ENCODE measurements around the gene SGSM2. TPM values are rescaled to one million over a fixed set of nuclear protein-coding genes. Genes with fewer than 3 reads are reported as not detected.

Gene SGSM2
- total and polyA plus RNA-seq, 10 donors, result 30.7 to 90.4 (median 69.6) TPM

GRCh38 chr17:2399572-2400473 lies 62.5 kb downstream of the SGSM2 start:
- Histone ChIP-seq H3K4me1 (peaks cover 38 to 76% (median 67%) of the 10 kb centered on the region in 6 donors), H3K27ac (peak overlapping the region; percentile 92 to 100 (median 98)), H3K4me3 (peak overlapping the region; percentile 78 to 99 (median 93)), H3K27me3 (replicated peaks in 1 of 7) (no peaks in the 10 kb centered on the region), H3K36me3 (peaks cover 0 to 7% (median 0%) of the 10 kb centered on the region in 6 donors), H3K9me3 (no peaks in the 10 kb centered on the region)
- intact Hi-C loops (cut with DNase I; ENCODE audit: low total_unique reads), result no loop called here
- TF ChIP-seq POLR2AphosphoS5 (IDR thresholded peaks at IDR 0.05), result peak; percentile 94 to 97 (median 96)
- TF ChIP-seq POLR2A (IDR thresholded peaks at IDR 0.05), result peak; percentile 39 to 94 (median 86)
- TF ChIP-seq, protein P1, sequence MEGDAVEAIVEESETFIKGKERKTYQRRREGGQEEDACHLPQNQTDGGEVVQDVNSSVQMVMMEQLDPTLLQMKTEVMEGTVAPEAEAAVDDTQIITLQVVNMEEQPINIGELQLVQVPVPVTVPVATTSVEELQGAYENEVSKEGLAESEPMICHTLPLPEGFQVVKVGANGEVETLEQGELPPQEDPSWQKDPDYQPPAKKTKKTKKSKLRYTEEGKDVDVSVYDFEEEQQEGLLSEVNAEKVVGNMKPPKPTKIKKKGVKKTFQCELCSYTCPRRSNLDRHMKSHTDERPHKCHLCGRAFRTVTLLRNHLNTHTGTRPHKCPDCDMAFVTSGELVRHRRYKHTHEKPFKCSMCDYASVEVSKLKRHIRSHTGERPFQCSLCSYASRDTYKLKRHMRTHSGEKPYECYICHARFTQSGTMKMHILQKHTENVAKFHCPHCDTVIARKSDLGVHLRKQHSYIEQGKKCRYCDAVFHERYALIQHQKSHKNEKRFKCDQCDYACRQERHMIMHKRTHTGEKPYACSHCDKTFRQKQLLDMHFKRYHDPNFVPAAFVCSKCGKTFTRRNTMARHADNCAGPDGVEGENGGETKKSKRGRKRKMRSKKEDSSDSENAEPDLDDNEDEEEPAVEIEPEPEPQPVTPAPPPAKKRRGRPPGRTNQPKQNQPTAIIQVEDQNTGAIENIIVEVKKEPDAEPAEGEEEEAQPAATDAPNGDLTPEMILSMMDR (IDR thresholded peaks at IDR 0.05 in 8 of 11, conservative IDR thresholded peaks at IDR 0.05 in 3 of 11), result peak in 2 of 11 experiments; percentile 3 to 21
- 0 to 1% (median 1%) methylated on average over 22 to 82 of the region's 82 CpGs for WGBS, 5 donors
- DNase-seq, result peak; percentile 99

DNA sequence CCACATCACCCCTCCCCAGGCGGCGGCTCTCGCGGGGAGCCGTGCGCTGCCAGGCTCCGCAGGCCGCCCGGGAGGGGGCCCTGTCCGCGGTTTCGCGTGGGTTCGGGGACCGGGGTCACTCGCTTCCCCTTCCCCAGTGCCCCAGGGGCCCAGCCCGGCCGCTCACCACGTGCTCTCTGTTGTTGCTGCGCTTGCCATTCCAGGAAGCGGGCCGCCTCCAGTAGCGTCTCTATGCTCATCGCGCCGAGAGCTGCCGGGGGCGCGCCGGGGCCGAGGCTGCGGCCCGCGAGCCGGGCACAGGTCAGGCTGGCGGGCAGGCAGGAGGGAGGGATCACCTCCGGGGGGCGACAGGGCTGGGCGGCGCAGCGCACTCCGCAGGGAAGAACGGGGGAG lies 63.2 kb downstream of the SGSM2 start:
- no peak for TF ChIP-seq POLR2AphosphoS5 (IDR thresholded peaks at IDR 0.05)
- no peak for TF ChIP-seq POLR2A (IDR thresholded peaks at IDR 0.05)
- TF ChIP-seq, protein P1 (IDR thresholded peaks at IDR 0.05 in 8 of 11, conservative IDR thresholded peaks at IDR 0.05 in 3 of 11), result no peak
- H3K27ac ChIP-seq, result peak overlapping the region; percentile 92 to 100 (median 98)
- H3K36me3 ChIP-seq, result peaks cover 0 to under 1% (median 0%) of the 10 kb centered on the region in 6 donors
- intact Hi-C loops (cut with DNase I; ENCODE audit: low total_unique reads), result no loop called here
- no peaks in the 10 kb centered on the region for H3K9me3 ChIP-seq
- WGBS, 5 donors, result 0 to 1% (median 0%) methylated on average over 38 to 43 of the region's 43 CpGs
- peak; percentile 95 for DNase-seq
- H3K27me3 ChIP-seq (replicated peaks in 1 of 7), result no peaks in the 10 kb centered on the region
- H3K4me1 ChIP-seq, result peaks cover 33 to 76% (median 64%) of the 10 kb centered on the region in 6 donors
- H3K4me3 ChIP-seq, result peak overlapping the region; percentile 78 to 99 (median 93)

GRCh38 chr17:2400877-2401425 lies 63.6 kb downstream of the SGSM2 start, which contains the start of gene MNT:
Gene MNT (minus strand): TSS chr17:2401060. CDS start chr17:2400712, 348 bp downstream.
- 0 to 1% (median 0%) methylated on average over 24 to 51 of the region's 51 CpGs for WGBS, 5 donors

More at GRCh38 chr17:2400877-2401425, 63.6 kb downstream of the SGSM2 start, which contains the start of gene MNT:
- H3K27me3 ChIP-seq (replicated peaks in 1 of 7), result no peaks in the 10 kb centered on the region
- no peaks in the 10 kb centered on the region for H3K36me3 ChIP-seq
- H3K27ac ChIP-seq, result peak within 1 kb of the TSS; percentile 92 to 100 (median 98)
- H3K4me3 ChIP-seq, result peak within 1 kb of the TSS; percentile 78 to 99 (median 93)
- TF ChIP-seq, protein P1 (IDR thresholded peaks at IDR 0.05 in 8 of 11, conservative IDR thresholded peaks at IDR 0.05 in 3 of 11), result peak in 5 of 11 experiments; percentile 17 to 39 (median 24)
- peak in 2 of 3 donors; percentile 19 to 95 for TF ChIP-seq POLR2A (IDR thresholded peaks at IDR 0.05)
- peak; percentile 74 to 91 (median 90) for TF ChIP-seq POLR2AphosphoS5 (IDR thresholded peaks at IDR 0.05)
- peak; percentile 99 for DNase-seq
- H3K4me1 ChIP-seq, result peaks cover 28 to 76% (median 60%) of the 10 kb centered on the region in 6 donors
- H3K9me3 ChIP-seq, result no peaks in the 10 kb centered on the region
- intact Hi-C loops (cut with DNase I; ENCODE audit: low total_unique reads), result no loop called here
